ENCODE results near the gene MED23. TPM values are rescaled to one million over a fixed set of nuclear protein-coding genes. Genes with fewer than 3 reads are reported as not detected.

The MED23 gene
- total RNA-seq, 2 experiments from 2014 or later, result 30.2 to 34.2 TPM

DNA sequence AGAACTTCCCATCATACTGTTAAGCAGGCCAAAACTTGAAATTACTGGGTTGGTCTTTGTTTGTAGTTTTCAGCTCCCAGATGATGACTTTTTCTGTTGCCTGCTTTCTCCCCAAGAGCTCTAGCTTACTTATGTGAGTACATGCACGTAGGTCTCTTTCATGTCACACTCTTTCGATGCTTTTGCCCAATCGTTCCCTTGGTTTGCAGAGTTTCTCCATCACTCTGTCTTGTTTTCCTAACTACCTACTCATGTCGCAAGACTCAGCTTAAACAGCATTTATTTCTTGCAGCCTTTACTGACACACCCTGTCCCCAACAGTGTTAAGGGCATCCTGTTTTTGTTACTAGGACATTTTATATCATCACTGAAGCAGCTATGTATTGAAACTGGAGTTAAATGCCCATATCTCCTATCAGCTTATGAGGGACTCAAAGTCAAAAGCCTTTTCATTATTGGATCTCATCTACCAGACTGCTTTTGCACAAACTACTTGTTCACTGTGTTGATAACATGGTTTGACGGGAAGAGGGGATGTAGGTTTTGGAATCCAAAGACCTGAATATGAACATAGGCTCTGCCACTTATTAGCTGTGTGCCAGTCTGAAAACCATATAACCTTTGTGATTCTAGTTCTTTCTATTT lies 52.1 kb downstream of the MED23 start:
- Histone ChIP-seq H3K27ac (ENCODE audit: low read depth, low read length, poor library complexity, severe bottlenecking) (no peak overlapping the region), H4K20me1 (ENCODE audit: insufficient read depth, low read length) (no peaks in the 10 kb centered on the region), H3K79me2 (ENCODE audit: insufficient read depth, low read depth, low read length) (no peaks in the 10 kb centered on the region), H2AFZ (ENCODE audit: low read length) (no peak overlapping the region), H3K4me2 (ENCODE audit: low read length) (no peak overlapping the region), H3K4me1 (ENCODE audit: insufficient read depth, low read length, poor library complexity, severe bottlenecking) (no peaks in the 10 kb centered on the region), H3K9me2 (ENCODE audit: insufficient read depth, low read length) (no peaks in the 10 kb centered on the region), H3K36me3 (ENCODE audit: insufficient read depth, low read length) (peaks cover 17% of the 10 kb centered on the region), H3K9me3 (ENCODE audit: low read length) (no peaks in the 10 kb centered on the region), H3K4me3 (ENCODE audit: low read depth, low read length, poor library complexity, severe bottlenecking) (no peak overlapping the region)
- ChIA-PET POLR2A (interaction anchor here (0.5 to 1.9 kb wide), 3 partner anchors 9 to 319 kb away, joined by 3 to 7 read pairs (median 4); no protein-coding TSS in a partner anchor), CTCF (ENCODE audit: unreplicated experiment) (interaction anchor here (1.0 kb wide), 1 partner anchor 376 kb away, joined by 3 read pairs; no protein-coding TSS in a partner anchor)
- TF ChIP-seq EZH2phosphoT487 (IDR thresholded peaks at IDR 0.05; ENCODE audit: borderline replicate concordance, low read depth, low read length) (no peak), CTCF (conservative IDR thresholded peaks at IDR 0.05; ENCODE audit: low read length) (no peak)
- DNase-seq (ENCODE audit: low spot score), result no peak
- intact Hi-C loops (cut with micrococcal nuclease; ENCODE audit: unreplicated experiment), result no loop called here
- no TSS peak for BruUV-seq (replicated peaks)

DNA sequence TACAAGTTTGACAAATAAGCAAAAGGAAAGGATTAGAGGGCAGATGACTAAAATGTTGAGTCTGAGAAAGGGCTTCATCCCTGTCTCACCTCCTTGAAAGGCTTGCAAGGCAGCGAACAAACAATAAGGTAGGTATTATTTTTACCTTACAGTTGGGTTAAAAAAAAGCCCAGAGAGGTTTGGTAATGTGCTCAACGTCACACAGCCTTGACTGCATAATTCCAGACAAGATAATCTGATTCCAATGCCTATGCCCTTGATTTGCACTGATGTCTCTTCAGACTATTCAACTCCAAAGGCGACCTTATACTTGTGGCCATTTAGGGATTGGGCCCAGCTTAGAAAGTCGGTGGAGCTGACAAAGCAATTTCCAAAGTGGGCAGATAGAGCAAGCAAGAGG lies 53.4 kb downstream of the MED23 start:
- CTCF ChIA-PET (ENCODE audit: unreplicated experiment), result no interaction called here
- DNase-seq (ENCODE audit: low spot score), result no peak
- no peaks in the 10 kb centered on the region for H3K4me1 ChIP-seq (ENCODE audit: insufficient read depth, low read length, poor library complexity, severe bottlenecking)
- no peak overlapping the region for H3K27ac ChIP-seq (ENCODE audit: low read depth, low read length, poor library complexity, severe bottlenecking)
- intact Hi-C loops (cut with micrococcal nuclease; ENCODE audit: unreplicated experiment), result no loop called here
- H3K9me2 ChIP-seq (ENCODE audit: insufficient read depth, low read length), result no peaks in the 10 kb centered on the region
- no peaks in the 10 kb centered on the region for H3K9me3 ChIP-seq (ENCODE audit: low read length)
- H3K4me2 ChIP-seq (ENCODE audit: low read length), result no peak overlapping the region
- TF ChIP-seq EZH2phosphoT487 (IDR thresholded peaks at IDR 0.05; ENCODE audit: borderline replicate concordance, low read depth, low read length), result no peak
- TF ChIP-seq CTCF (conservative IDR thresholded peaks at IDR 0.05; ENCODE audit: low read length), result no peak
- H3K36me3 ChIP-seq (ENCODE audit: insufficient read depth, low read length), result peaks cover 4% of the 10 kb centered on the region; the same call in 1 of the 2 replicates
- no TSS peak for BruUV-seq (replicated peaks)
- no peaks in the 10 kb centered on the region for H4K20me1 ChIP-seq (ENCODE audit: insufficient read depth, low read length)
- H3K4me3 ChIP-seq (ENCODE audit: low read depth, low read length, poor library complexity, severe bottlenecking), result no peak overlapping the region
- POLR2A ChIA-PET, result no interaction called here
- H2AFZ ChIP-seq (ENCODE audit: low read length), result no peak overlapping the region
- no peaks in the 10 kb centered on the region for H3K79me2 ChIP-seq (ENCODE audit: insufficient read depth, low read depth, low read length)

DNA sequence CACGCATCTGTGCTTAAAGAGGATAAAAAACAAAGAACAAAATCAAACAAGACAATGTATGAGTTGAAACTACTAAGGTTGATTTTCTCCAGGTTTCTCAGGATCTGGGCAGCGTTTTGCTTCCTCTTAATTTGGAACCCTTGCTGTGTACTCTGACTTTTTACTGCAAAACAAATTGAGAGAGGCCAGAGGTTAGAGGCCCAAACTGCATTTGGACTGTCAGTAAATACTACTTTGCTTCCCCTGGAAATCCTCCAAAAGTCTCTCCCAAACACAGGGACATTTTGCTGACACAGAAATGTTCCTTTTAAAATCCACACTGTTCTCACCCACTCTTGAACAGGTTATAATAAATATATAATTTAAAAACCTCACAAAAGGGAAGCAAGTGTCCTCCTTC lies 53.9 kb downstream of the MED23 start:
- CTCF ChIA-PET (ENCODE audit: unreplicated experiment), result no interaction called here
- Histone ChIP-seq H3K4me1 (ENCODE audit: insufficient read depth, low read length, poor library complexity, severe bottlenecking) (no peaks in the 10 kb centered on the region), H3K79me2 (ENCODE audit: insufficient read depth, low read depth, low read length) (no peaks in the 10 kb centered on the region), H3K27ac (ENCODE audit: low read depth, low read length, poor library complexity, severe bottlenecking) (no peak overlapping the region), H3K9me2 (ENCODE audit: insufficient read depth, low read length) (no peaks in the 10 kb centered on the region), H3K36me3 (ENCODE audit: insufficient read depth, low read length) (no peaks in the 10 kb centered on the region), H3K4me2 (ENCODE audit: low read length) (no peak overlapping the region), H3K9me3 (ENCODE audit: low read length) (no peaks in the 10 kb centered on the region), H3K4me3 (ENCODE audit: low read depth, low read length, poor library complexity, severe bottlenecking) (no peak overlapping the region), H4K20me1 (ENCODE audit: insufficient read depth, low read length) (no peaks in the 10 kb centered on the region), H2AFZ (ENCODE audit: low read length) (no peak overlapping the region)
- no peak for DNase-seq (ENCODE audit: low spot score)
- intact Hi-C loops (cut with micrococcal nuclease; ENCODE audit: unreplicated experiment), result no loop called here
- POLR2A ChIA-PET, result no interaction called here
- BruUV-seq (replicated peaks), result no TSS peak
- no peak for TF ChIP-seq CTCF (conservative IDR thresholded peaks at IDR 0.05; ENCODE audit: low read length)
- TF ChIP-seq EZH2phosphoT487 (IDR thresholded peaks at IDR 0.05; ENCODE audit: borderline replicate concordance, low read depth, low read length), result no peak
